HL-60 (cell line): ENCODE measurements around the gene PLG.
"Not testable (repeated sequence)": the region's sequence is repeated elsewhere in the genome, so short reads cannot be mapped to it uniquely, and the experiment has no call there.

Experiments
- DNase-seq, 2 experiments: peaks; one replicate each; pipeline ENCODE4 v3.0.0-alpha.2; 2010 to 2020; ENCODE audit warnings: low read depth in 1 of 2, low spot score in 1 of 2
- H3K27ac ChIP-seq: fragments of 250-450 bp; sonication (Bioruptor Pico); replicated peaks from 2 replicates; pipeline ENCODE4 v1.5.1; 2020; ENCODE audit warnings: mild to moderate bottlenecking, moderate library complexity
- H3K27me3 ChIP-seq: fragments of 250-450 bp; sonication (Bioruptor Pico); 2 replicates; pipeline ENCODE4 v1.5.1; 2021; ENCODE audit warnings: mild to moderate bottlenecking, moderate library complexity; ENCODE audit not compliant: insufficient read depth, poor library complexity, severe bottlenecking
- H3K4me3 ChIP-seq: replicated peaks from 2 replicates; pipeline ENCODE4 v1.5.1; 2011; ENCODE audit warnings: mild to moderate bottlenecking, control low read depth, low read length; ENCODE audit not compliant: insufficient read depth
- GABPA ChIP-seq: IDR thresholded peaks from 2 replicates; pipeline ENCODE4 v1.6.1; 2012; ENCODE audit warnings: low read depth
- POLR2AphosphoS5 ChIP-seq: IDR thresholded peaks from 2 replicates; pipeline ENCODE4 v1.6.1; 2012; ENCODE audit warnings: low read depth
- SPI1 ChIP-seq: IDR thresholded peaks from 2 replicates; pipeline ENCODE4 v1.6.1; 2012; ENCODE audit warnings: low read depth, mild to moderate bottlenecking, borderline replicate concordance
- TF ChIP-seq, protein P1 (sequence below): IDR thresholded peaks from one replicate; pipeline ENCODE4 v1.5.1; 2011; ENCODE audit warnings: low read length, control low read depth, inconsistent platforms; ENCODE audit not compliant: insufficient read depth
- TF ChIP-seq, protein P2 (sequence below): IDR thresholded peaks from 2 replicates; pipeline ENCODE4 v1.6.1; 2012; ENCODE audit warnings: low read depth; ENCODE audit not compliant: insufficient replicate concordance

Gene PLG

DNA sequence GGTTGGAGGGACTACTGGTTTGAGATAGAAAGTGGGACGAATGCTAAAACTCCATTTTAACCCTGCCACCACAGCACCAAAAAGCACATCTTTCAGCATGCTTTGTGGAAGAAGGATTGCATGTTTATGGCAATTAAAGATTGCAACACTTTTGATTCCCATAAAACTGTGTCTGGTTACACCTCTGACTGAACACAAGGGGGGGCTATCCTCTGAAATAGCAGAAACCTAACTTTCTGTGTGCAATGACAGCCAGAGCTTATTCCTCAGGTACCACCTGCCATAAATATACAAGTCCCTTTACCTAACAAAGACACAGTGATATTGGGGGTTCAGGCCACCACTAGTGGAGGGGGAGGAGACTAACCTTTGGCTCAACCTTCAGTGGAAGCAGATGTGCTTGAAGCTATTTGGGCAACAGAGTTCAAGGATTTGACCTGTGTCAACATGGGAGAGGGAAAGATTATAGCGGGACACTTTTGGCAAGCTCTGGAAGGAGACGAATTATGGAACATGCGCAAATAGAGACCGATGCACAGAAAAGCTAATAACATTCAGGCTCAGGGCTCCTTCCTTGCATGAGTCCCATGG, 9.6 kb upstream of the PLG start:
- H3K27ac ChIP-seq: no peak overlapping the region
- no peak overlapping the region for H3K4me3 ChIP-seq
- H3K27me3 ChIP-seq: no peaks in the 10 kb centered on the region
- peak in 1 of 2 experiments; percentile 1 for DNase-seq
- TF ChIP-seq, protein P1, sequence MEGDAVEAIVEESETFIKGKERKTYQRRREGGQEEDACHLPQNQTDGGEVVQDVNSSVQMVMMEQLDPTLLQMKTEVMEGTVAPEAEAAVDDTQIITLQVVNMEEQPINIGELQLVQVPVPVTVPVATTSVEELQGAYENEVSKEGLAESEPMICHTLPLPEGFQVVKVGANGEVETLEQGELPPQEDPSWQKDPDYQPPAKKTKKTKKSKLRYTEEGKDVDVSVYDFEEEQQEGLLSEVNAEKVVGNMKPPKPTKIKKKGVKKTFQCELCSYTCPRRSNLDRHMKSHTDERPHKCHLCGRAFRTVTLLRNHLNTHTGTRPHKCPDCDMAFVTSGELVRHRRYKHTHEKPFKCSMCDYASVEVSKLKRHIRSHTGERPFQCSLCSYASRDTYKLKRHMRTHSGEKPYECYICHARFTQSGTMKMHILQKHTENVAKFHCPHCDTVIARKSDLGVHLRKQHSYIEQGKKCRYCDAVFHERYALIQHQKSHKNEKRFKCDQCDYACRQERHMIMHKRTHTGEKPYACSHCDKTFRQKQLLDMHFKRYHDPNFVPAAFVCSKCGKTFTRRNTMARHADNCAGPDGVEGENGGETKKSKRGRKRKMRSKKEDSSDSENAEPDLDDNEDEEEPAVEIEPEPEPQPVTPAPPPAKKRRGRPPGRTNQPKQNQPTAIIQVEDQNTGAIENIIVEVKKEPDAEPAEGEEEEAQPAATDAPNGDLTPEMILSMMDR: no peak
- TF ChIP-seq GABPA (no peak), SPI1 (no peak), POLR2AphosphoS5 (no peak)
- TF ChIP-seq, protein P2, sequence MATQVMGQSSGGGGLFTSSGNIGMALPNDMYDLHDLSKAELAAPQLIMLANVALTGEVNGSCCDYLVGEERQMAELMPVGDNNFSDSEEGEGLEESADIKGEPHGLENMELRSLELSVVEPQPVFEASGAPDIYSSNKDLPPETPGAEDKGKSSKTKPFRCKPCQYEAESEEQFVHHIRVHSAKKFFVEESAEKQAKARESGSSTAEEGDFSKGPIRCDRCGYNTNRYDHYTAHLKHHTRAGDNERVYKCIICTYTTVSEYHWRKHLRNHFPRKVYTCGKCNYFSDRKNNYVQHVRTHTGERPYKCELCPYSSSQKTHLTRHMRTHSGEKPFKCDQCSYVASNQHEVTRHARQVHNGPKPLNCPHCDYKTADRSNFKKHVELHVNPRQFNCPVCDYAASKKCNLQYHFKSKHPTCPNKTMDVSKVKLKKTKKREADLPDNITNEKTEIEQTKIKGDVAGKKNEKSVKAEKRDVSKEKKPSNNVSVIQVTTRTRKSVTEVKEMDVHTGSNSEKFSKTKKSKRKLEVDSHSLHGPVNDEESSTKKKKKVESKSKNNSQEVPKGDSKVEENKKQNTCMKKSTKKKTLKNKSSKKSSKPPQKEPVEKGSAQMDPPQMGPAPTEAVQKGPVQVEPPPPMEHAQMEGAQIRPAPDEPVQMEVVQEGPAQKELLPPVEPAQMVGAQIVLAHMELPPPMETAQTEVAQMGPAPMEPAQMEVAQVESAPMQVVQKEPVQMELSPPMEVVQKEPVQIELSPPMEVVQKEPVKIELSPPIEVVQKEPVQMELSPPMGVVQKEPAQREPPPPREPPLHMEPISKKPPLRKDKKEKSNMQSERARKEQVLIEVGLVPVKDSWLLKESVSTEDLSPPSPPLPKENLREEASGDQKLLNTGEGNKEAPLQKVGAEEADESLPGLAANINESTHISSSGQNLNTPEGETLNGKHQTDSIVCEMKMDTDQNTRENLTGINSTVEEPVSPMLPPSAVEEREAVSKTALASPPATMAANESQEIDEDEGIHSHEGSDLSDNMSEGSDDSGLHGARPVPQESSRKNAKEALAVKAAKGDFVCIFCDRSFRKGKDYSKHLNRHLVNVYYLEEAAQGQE: no peak

DNA sequence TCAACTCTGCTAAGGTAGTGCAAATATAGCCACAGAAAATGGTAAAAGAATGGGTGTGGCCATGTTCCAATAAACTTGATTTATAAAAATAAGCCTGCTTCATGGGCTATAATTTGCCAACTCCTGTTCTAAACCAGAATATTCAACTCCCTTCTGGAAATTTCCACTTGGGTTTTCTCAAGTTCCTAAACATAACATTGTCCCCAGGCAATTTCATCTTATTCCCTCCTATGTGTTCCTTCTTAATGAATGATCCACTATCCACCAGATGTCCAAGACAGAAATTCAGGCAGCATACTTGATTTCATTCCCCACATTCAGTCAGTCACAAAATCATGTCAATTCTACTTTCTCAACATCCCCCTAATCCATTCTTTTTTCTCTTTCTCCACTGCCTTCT, 7.0 kb upstream of the PLG start:
- not testable (repeated sequence) for H3K27me3 ChIP-seq, H3K27ac ChIP-seq, H3K4me3 ChIP-seq, DNase-seq

DNA sequence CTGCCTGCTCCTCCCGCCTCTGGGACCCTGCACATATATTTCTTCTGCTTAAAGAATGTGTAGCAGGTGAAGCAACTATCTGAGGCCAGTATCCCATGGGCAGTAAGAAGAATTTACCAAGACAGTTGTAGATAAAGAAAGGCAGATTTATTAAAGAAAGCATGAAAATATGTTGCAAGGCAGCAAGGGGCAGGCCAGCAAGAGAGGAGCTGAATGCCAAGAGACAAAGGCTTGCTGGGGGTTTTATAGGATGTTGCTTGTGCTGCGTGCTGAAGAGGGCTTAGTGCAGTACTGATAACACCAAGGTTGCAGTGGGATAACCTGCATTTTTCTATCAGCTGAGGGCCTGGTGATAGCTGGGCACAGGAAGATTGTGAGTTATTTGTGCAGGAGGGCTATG, 6.4 kb upstream of the PLG start:
- DNase-seq, H3K27ac ChIP-seq, H3K27me3 ChIP-seq, H3K4me3 ChIP-seq: not testable (repeated sequence)

DNA sequence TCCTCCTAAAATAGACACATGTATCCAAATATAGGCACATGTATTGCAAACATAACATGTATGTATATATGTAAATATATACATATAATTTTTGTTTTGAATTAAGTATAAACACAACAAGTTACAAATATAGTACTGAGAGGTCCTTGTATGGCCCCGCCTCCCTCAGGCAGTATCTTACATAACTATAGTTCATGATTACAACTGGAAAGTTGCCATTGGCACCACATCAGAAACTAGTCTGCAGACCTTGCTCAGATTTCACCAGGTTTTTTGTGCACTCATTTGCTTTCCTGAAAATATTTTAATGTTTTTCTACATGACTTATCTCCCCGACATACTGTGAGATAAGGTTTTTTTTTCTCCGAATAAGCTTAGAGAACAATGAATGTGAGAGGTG, 5.2 kb upstream of the PLG start:
- not testable (repeated sequence) for H3K27ac ChIP-seq, DNase-seq, H3K27me3 ChIP-seq, H3K4me3 ChIP-seq

DNA sequence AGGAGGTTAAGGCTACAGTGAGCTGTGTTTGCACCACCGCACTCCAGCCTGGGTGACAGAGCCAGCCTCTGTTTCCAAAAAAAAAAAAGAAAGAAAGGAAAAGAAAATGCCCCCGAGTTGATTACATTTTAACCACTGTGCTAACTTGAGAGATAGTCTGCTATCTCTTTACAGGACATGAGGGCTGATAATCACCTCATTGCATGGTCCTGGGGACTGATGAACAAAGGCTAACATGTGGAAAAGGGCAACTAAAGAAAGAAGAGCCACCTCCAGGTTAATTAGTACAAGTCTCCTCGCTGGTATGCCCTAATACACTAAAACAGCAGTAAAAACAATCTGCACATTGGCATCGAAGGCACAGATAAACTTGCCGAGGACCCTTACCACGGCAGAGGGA, 4.2 kb upstream of the PLG start:
- Histone ChIP-seq H3K27me3 (no peaks in the 10 kb centered on the region), H3K4me3 (no peak overlapping the region), H3K27ac (no peak overlapping the region)
- no peak for DNase-seq
- TF ChIP-seq, protein P1: no peak
- TF ChIP-seq GABPA (no peak), POLR2AphosphoS5 (no peak), SPI1 (no peak)
- TF ChIP-seq, protein P2: no peak

DNA sequence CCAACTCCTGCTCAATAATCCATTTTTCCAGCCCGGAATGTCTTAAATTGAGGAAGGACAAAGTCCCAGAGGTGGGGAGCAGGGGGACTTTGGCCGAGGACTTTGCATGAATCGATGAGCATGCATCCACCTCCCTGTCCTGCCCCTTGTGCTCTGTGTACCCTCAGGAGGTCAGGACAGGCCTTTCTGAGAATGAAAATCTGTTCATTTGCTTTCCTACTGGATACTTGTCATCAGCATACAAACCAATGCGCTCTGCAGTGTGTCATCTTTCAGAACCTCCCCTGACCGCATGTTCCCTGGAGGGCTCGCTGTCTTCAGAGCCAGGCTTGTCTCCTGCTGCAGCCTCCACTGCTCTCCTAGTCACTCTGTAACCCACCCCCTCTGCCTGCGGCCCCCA, 2.6 kb downstream of the PLG start:
- not testable (repeated sequence) for DNase-seq, H3K27ac ChIP-seq, H3K27me3 ChIP-seq, H3K4me3 ChIP-seq

DNA sequence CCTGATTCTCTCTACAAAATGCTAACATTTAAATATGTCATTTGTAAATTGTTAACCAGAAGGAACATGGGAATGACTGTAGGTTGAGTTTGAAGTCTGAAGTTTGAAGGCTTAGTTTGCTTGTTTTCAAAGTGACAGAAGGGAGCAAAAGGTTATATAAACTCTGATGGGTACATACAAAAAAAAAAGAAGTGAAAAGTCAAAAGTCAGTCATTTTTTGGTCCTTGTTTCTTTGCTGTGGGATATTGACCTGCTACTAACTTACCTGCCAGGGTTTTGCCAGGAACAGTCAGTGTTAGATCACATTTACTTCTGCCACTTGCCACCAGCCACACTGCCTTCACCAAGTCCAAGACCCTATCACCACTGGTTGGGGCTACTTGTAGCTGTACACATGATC, 6.9 kb downstream of the PLG start:
- not testable (repeated sequence) for H3K27ac ChIP-seq, DNase-seq, H3K27me3 ChIP-seq, H3K4me3 ChIP-seq
